ENCODE data around the gene SMC1A. TPM values are rescaled to one million over a fixed set of nuclear protein-coding genes. Genes with fewer than 3 reads are reported as not detected.

The SMC1A gene
- total RNA-seq, 4 donors from 2014 or later = 28.9 to 33.9 (median 32.2) TPM

DNA sequence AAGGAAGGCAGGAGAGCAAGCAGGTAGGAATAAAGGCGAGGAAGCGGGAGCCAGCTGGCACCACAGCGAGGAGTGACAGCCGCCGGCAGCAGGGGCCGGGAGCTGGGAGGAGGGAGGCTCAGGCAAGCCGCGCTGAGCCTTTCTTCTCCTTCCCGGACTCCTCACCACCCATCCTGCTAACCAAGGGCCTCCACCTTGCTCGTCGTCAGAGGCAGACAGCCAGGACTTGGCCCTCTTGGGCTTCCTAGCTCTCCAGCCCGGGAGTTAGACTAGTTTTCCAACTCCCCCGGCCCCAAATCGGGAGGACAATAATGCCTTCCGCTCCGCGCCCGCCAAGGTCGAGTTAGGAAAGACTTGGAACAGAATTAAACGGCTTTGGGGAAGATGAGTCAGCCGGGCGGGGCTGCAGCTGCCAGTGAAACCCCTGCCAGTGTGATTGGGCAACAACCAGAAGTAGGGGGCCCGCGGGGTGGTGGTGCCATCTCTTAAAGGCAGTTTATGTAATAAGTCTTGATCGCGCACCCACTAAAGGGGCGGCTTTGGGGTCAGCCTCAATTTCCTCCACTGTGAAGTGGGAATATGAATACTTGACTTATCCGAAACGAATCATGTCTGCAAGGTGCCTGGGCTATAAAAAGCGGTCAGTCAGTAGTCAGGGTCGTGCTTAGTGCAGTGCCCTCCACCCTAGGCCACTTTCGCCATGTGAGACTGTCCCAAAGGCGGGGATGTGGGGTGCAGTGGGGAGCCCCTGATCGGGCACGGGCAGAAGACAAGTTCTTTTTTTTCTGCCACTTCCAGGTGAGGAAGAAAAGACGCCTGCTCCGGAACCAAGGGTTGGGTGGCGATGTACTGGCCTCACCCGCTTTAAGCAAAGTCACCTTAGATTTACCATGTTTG lies 18.4 kb upstream of the SMC1A start:
- 10% methylated on average over 38 of the region's 39 CpGs for WGBS
- Histone ChIP-seq H3K27me3 (no peaks in the 10 kb centered on the region), H3K4me1 (peaks cover 16% of the 10 kb centered on the region), H3K9me3 (no peaks in the 10 kb centered on the region), H3K36me3 (no peaks in the 10 kb centered on the region), H3K27ac (peak overlapping the region; percentile 89), H3K4me3 (peak overlapping the region; percentile 44)
- peak; percentile 89 to 92 for DNase-seq (ENCODE audit: low spot score in 2 of 2)
- peak in 2 of 3 donors; percentile 71 to 76 for TF ChIP-seq POLR2AphosphoS5 (IDR thresholded peaks at IDR 0.05)
- TF ChIP-seq POLR2A (IDR thresholded peaks at IDR 0.05) = no peak

DNA sequence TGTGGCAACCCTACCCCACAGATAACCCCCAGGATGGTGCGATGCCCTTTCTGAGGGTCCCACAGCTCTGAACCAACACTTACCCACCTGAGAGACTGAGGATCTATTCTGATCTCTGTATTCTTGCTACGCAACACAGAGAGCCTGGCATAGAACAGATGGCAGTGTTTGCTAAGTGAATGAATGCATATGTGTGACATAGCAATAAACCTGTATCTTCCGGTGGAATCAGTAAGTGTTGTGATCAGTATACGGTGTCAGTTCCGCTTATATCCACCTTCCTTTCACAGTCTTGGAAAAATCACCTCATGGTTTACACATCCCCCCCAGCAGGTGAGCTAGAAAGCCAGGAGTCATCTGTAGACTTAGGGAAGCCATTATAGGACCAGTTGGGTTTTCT lies 17.6 kb upstream of the SMC1A start:
- Histone ChIP-seq H3K4me3 (peak overlapping the region; percentile 44), H3K27ac (peak overlapping the region; percentile 89), H3K9me3 (no peaks in the 10 kb centered on the region), H3K4me1 (peaks cover 16% of the 10 kb centered on the region), H3K27me3 (no peaks in the 10 kb centered on the region), H3K36me3 (no peaks in the 10 kb centered on the region)
- WGBS = 65% methylated on average over 5 of the region's 5 CpGs
- TF ChIP-seq POLR2A (IDR thresholded peaks at IDR 0.05) (no peak), POLR2AphosphoS5 (IDR thresholded peaks at IDR 0.05) (no peak), EP300 (IDR thresholded peaks at IDR 0.05) (no peak)
- TF ChIP-seq, protein P1, sequence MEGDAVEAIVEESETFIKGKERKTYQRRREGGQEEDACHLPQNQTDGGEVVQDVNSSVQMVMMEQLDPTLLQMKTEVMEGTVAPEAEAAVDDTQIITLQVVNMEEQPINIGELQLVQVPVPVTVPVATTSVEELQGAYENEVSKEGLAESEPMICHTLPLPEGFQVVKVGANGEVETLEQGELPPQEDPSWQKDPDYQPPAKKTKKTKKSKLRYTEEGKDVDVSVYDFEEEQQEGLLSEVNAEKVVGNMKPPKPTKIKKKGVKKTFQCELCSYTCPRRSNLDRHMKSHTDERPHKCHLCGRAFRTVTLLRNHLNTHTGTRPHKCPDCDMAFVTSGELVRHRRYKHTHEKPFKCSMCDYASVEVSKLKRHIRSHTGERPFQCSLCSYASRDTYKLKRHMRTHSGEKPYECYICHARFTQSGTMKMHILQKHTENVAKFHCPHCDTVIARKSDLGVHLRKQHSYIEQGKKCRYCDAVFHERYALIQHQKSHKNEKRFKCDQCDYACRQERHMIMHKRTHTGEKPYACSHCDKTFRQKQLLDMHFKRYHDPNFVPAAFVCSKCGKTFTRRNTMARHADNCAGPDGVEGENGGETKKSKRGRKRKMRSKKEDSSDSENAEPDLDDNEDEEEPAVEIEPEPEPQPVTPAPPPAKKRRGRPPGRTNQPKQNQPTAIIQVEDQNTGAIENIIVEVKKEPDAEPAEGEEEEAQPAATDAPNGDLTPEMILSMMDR (IDR thresholded peaks at IDR 0.05) = no peak
- no peak for DNase-seq (ENCODE audit: low spot score in 2 of 2)

DNA sequence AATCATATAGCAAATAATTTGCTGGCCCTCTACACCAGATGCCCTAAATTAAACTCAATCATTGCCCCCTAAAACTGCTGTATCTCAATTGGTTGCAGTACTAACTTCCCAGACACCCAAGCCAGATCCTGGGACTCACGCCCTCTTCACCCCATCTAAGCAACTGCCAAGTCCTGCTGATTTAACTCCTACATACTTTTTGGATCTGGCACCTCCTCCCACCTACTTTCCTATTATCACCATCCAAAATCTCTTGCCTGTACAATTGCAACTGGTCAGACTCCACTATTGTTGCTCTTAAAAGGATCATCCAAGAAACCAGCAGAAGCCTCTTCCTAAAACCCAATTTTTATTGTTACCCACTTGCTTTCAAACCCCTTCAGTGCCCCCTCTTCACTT lies 16.4 kb upstream of the SMC1A start:
- H3K4me1 ChIP-seq = peaks cover 19% of the 10 kb centered on the region
- WGBS = 47% methylated on average over 1 of the region's 1 CpG

GRCh38 chrX:53438174-53438831 lies 15.8 kb upstream of the SMC1A start:
- DNase-seq (ENCODE audit: low spot score in 2 of 2) = no peak
- WGBS = 67% methylated on average over 5 of the region's 5 CpGs
- Histone ChIP-seq H3K36me3 (no peaks in the 10 kb centered on the region), H3K27ac (no peak overlapping the region), H3K27me3 (no peaks in the 10 kb centered on the region), H3K4me3 (no peak overlapping the region), H3K4me1 (peaks cover 21% of the 10 kb centered on the region), H3K9me3 (no peaks in the 10 kb centered on the region)
- TF ChIP-seq, protein P1 (IDR thresholded peaks at IDR 0.05) = no peak
- TF ChIP-seq EP300 (IDR thresholded peaks at IDR 0.05) (no peak), POLR2AphosphoS5 (IDR thresholded peaks at IDR 0.05) (no peak), POLR2A (IDR thresholded peaks at IDR 0.05) (no peak)

More for the DNA sequence above, 16.4 kb upstream of the SMC1A start:
- Histone ChIP-seq H3K27me3 (no peaks in the 10 kb centered on the region), H3K9me3 (no peaks in the 10 kb centered on the region), H3K4me3 (no peak overlapping the region), H3K27ac (no peak overlapping the region), H3K36me3 (no peaks in the 10 kb centered on the region)
- TF ChIP-seq POLR2AphosphoS5 (IDR thresholded peaks at IDR 0.05) = no peak
- no peak for TF ChIP-seq EP300 (IDR thresholded peaks at IDR 0.05)
- TF ChIP-seq, protein P1 (IDR thresholded peaks at IDR 0.05) = no peak
- TF ChIP-seq POLR2A (IDR thresholded peaks at IDR 0.05) = no peak
- no peak for DNase-seq (ENCODE audit: low spot score in 2 of 2)

- Histone ChIP-seq H3K4me3 (no peak overlapping the region), H3K27me3 (no peaks in the 10 kb centered on the region)
These were observed 14.8 kb upstream of the SMC1A start for GRCh38 chrX:53437206-53437605.

GRCh38 chrX:53435997-53436396 lies 13.5 kb upstream of the SMC1A start:
- H3K27me3 ChIP-seq = no peaks in the 10 kb centered on the region
- peaks cover 13% of the 10 kb centered on the region for H3K4me1 ChIP-seq
- no peaks in the 10 kb centered on the region for H3K9me3 ChIP-seq
- H3K27ac ChIP-seq = no peak overlapping the region
- peak in 1 of 2 donors; percentile 67 for DNase-seq (ENCODE audit: low spot score in 2 of 2)
- peaks cover 7% of the 10 kb centered on the region for H3K36me3 ChIP-seq
- WGBS = 12% methylated on average over 4 of the region's 4 CpGs
- no peak overlapping the region for H3K4me3 ChIP-seq
- TF ChIP-seq POLR2A (IDR thresholded peaks at IDR 0.05) = no peak
- TF ChIP-seq, protein P1 (IDR thresholded peaks at IDR 0.05) = peak; percentile 53 to 67

More at GRCh38 chrX:53437206-53437605, 14.8 kb upstream of the SMC1A start:
- WGBS = 77% methylated on average over 2 of the region's 2 CpGs
- Histone ChIP-seq H3K4me1 (peaks cover 25% of the 10 kb centered on the region), H3K36me3 (no peaks in the 10 kb centered on the region), H3K27ac (no peak overlapping the region), H3K9me3 (no peaks in the 10 kb centered on the region)
- no peak for DNase-seq (ENCODE audit: low spot score in 2 of 2)
- no peak for TF ChIP-seq POLR2A (IDR thresholded peaks at IDR 0.05)
